Measurements from ENCODE around the gene RTN1.

DNA sequence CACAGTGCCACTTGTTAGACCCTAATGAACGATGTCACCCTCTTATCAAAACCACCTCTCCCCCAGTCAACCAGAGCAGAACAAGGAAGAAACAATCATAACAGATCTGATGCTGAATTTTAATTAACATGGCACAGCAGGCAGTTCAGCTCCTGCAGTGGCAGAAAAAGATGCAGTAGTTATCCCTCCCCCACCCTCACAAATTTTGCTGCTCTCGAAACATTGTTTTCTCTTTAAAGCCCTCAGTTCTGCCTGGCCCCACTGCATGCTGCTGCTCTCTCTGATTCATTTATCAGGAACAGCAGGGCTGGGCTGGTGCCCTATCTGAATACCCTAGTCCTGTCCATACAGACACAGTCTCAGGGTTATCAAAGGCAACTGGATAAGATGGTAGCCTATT lies 306.2 kb downstream of the RTN1 start:
- TF ChIP-seq CTCF (IDR thresholded peaks at IDR 0.05): no peak
- TF ChIP-seq, protein P1, sequence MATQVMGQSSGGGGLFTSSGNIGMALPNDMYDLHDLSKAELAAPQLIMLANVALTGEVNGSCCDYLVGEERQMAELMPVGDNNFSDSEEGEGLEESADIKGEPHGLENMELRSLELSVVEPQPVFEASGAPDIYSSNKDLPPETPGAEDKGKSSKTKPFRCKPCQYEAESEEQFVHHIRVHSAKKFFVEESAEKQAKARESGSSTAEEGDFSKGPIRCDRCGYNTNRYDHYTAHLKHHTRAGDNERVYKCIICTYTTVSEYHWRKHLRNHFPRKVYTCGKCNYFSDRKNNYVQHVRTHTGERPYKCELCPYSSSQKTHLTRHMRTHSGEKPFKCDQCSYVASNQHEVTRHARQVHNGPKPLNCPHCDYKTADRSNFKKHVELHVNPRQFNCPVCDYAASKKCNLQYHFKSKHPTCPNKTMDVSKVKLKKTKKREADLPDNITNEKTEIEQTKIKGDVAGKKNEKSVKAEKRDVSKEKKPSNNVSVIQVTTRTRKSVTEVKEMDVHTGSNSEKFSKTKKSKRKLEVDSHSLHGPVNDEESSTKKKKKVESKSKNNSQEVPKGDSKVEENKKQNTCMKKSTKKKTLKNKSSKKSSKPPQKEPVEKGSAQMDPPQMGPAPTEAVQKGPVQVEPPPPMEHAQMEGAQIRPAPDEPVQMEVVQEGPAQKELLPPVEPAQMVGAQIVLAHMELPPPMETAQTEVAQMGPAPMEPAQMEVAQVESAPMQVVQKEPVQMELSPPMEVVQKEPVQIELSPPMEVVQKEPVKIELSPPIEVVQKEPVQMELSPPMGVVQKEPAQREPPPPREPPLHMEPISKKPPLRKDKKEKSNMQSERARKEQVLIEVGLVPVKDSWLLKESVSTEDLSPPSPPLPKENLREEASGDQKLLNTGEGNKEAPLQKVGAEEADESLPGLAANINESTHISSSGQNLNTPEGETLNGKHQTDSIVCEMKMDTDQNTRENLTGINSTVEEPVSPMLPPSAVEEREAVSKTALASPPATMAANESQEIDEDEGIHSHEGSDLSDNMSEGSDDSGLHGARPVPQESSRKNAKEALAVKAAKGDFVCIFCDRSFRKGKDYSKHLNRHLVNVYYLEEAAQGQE (IDR thresholded peaks at IDR 0.05; ENCODE audit: insufficient read depth in 1 of 2, low read depth in 2 of 2, low read length in 1 of 2): no peak

Data from Panc1 (cell line).